ENCODE data around the gene TNRC6C. TPM values are rescaled to one million over a fixed set of nuclear protein-coding genes. Genes with fewer than 3 reads are reported as not detected.

The TNRC6C gene
- polyA plus RNA-seq, 4 donors: 11.6 to 19.0 (median 15.1) TPM

DNA sequence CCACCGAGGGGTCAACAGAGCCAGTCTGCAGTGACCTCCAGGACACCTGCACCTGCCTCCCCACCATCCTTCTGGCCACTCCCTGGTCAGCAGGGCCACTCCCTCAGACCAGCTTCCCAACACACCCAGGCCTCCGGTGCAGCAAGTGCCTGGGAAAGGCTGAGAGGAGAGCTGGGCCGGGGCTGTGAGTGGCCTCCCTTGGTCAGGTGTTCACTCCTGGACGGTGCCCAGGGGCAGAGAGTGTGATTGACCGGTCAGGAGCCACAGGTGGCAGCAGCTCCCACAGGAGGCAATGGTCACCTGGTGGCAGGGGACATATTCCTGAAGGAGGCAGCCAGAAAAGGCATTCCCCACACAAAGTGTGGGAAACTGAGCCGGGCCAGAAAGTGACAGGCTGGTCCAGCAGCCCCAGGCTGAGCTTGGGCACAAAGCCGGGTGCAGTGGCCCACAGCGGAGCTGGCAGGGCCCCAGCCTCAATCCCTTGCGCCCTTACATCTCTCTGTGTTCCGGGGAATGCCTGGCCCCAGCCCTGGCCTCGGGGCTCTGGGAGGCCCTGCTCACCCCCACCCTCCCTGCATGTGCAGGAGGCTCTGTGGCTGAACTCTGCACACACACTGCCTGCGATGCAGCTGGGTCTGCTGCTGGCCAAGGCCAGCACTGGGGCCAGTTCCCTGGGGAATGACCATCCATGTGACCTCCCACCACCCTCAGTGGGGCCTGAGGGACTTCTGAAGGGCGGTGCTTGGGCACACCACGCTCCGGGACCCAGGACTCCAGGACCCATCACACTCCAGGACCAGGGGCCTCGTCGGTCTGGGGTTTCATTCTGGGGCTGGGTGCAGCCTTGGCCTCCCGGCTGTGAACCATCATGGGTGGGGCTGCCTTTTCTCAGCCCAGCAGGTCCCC lies 186.5 kb downstream of the TNRC6C start:
- DNase-seq (ENCODE audit: low read depth in 4 of 4, low spot score in 2 of 4): no peak

DNA sequence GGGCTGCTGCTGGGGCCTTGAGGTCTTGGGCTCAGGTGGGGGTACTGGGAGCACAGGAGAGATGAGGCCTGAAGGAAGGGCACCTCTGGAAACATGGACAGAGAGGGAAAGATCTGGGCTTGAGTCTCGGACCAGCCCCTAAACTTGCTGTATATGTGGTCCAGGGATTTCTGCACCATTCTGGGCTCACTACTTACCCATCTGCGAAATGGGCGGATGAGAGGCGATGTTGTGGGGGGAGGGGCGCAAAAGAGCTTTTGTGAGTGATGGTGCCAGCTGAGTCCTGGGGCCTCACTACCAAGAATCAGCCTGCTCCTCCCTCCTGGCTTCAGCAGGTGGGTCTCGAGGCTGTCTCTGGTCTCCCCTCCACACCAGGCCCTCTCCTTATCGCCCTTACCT lies 188.0 kb downstream of the TNRC6C start:
- DNase-seq (ENCODE audit: low read depth in 4 of 4, low spot score in 2 of 4): no peak

- DNase-seq (ENCODE audit: low read depth in 4 of 4, low spot score in 2 of 4): no peak
These were observed 188.4 kb downstream of the TNRC6C start for GRCh38 chr17:78146881-78147280.

GRCh38 chr17:78147315-78147998 lies 189.0 kb downstream of the TNRC6C start:
- no peak for DNase-seq (ENCODE audit: low read depth in 4 of 4, low spot score in 2 of 4)

GRCh38 chr17:78148286-78149016 lies 189.9 kb downstream of the TNRC6C start:
- no peak for DNase-seq (ENCODE audit: low read depth in 4 of 4, low spot score in 2 of 4)

- DNase-seq (ENCODE audit: low read depth in 4 of 4, low spot score in 2 of 4): no peak
These were observed 193.1 kb downstream of the TNRC6C start for GRCh38 chr17:78151514-78152008.

- no peak for DNase-seq (ENCODE audit: low read depth in 4 of 4, low spot score in 2 of 4)
These were observed 196.7 kb downstream of the TNRC6C start for GRCh38 chr17:78154903-78155811.

Other genes with a start within 250 kb of the TNRC6C start
- gene TMC6, start 170.1 kb downstream of the TNRC6C start, polyA plus RNA-seq (ENCODE audit: insufficient read length in 4 of 4): 10 to 100 TPM; 19.1 to 43.3 (median 35.7) TPM
- 1 to 10 TPM; 1.3 to 3.1 (median 2.4) TPM for gene TMC8, start 172.1 kb downstream of the TNRC6C start, polyA plus RNA-seq (ENCODE audit: insufficient read length in 4 of 4)
- under 1 TPM in 3 of 4 donors, not detected in 1; 0.16 to 0.71 (median 0.38) TPM for gene C17orf99, start 187.7 kb downstream of the TNRC6C start, polyA plus RNA-seq (ENCODE audit: insufficient read length in 4 of 4)
- 10 to 100 TPM; 59.7 to 79.1 (median 68.8) TPM for gene SYNGR2, start 209.9 kb downstream of the TNRC6C start, polyA plus RNA-seq (ENCODE audit: insufficient read length in 4 of 4)
- gene TK1, start 228.3 kb downstream of the TNRC6C start, polyA plus RNA-seq (ENCODE audit: insufficient read length in 4 of 4): 10 to 100 TPM; 22.6 to 40.6 (median 32.4) TPM
- gene AFMID, start 228.7 kb downstream of the TNRC6C start, polyA plus RNA-seq (ENCODE audit: insufficient read length in 4 of 4): 10 to 100 TPM; 57.0 to 82.0 (median 68.6) TPM